ENCODE measurements around the gene GAREM2.

The GAREM2 gene

DNA sequence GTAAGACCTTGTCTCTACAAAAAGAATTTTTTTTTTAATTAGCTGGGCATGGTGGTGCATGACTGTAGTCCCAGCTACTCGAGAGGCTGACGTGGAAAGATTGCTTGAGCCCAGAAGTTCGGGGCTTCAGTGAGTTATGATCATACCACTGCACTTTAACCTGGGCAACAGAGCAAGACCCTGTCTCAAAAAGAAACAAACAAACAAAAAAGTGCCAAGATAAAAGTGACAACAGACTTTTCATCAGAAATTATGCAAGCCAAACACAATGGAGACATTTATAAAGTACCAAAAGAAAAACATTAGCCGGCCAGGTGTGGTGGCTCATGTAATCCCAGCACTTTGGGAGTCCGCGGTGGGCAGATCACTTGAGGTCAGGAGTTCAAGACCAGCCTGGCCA is 44.8 kb downstream of the GAREM2 start:
- TF ChIP-seq, protein P1, sequence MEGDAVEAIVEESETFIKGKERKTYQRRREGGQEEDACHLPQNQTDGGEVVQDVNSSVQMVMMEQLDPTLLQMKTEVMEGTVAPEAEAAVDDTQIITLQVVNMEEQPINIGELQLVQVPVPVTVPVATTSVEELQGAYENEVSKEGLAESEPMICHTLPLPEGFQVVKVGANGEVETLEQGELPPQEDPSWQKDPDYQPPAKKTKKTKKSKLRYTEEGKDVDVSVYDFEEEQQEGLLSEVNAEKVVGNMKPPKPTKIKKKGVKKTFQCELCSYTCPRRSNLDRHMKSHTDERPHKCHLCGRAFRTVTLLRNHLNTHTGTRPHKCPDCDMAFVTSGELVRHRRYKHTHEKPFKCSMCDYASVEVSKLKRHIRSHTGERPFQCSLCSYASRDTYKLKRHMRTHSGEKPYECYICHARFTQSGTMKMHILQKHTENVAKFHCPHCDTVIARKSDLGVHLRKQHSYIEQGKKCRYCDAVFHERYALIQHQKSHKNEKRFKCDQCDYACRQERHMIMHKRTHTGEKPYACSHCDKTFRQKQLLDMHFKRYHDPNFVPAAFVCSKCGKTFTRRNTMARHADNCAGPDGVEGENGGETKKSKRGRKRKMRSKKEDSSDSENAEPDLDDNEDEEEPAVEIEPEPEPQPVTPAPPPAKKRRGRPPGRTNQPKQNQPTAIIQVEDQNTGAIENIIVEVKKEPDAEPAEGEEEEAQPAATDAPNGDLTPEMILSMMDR (IDR thresholded peaks at IDR 0.05; ENCODE audit: borderline replicate concordance, control extremely low read depth, extremely low read depth, insufficient read depth, missing control alignments): no peak
- in situ Hi-C loops (cut with MboI; ENCODE audit: low sequenced_read_pairs, unreplicated experiment): no loop called here
- no peak for DNase-seq (ENCODE audit: low spot score)

DNA sequence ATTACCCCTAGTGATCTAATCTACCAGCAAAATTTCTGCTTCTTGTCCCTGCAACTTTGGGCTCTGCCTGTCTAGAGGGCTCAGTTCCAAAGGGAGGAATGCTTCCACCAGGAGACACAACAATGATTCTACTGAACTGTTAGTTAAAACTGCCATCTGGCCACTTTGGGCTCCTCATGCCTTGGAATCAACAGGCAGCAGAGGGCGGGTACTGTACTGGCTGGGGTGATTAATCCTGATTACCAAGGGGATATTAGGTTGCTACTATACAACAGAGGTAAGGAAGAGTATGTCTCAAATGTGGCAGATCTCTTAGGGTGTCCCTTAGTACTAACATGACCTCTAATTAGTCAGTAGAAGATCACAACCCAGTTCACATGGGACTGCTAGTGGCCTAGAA is 50.1 kb downstream of the GAREM2 start:
- TF ChIP-seq, protein P1 (IDR thresholded peaks at IDR 0.05; ENCODE audit: borderline replicate concordance, control extremely low read depth, extremely low read depth, insufficient read depth, missing control alignments): no peak
- DNase-seq (ENCODE audit: low spot score): no peak
- in situ Hi-C loops (cut with MboI; ENCODE audit: low sequenced_read_pairs, unreplicated experiment): no loop called here

DNA sequence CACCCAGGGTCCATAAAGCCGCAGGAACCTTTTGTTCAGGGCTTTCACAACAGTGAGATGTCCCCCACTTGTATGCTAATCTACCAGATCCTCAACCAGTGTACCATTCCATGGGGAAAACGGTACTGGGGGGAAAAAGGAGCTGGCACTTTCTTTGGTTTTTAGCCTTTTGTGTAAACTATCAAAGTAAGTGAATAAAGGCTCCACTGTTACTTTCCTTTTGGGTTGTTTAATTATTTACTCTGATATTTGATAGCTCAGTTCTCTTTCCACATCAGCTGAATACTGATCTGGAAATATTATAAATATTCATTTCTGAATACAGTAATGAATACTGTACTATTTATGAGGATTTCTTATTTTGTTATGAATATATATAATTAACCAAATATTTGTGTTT is 51.2 kb downstream of the GAREM2 start:
- DNase-seq (ENCODE audit: low spot score): no peak
- TF ChIP-seq, protein P1 (IDR thresholded peaks at IDR 0.05; ENCODE audit: borderline replicate concordance, control extremely low read depth, extremely low read depth, insufficient read depth, missing control alignments): no peak
- in situ Hi-C loops (cut with MboI; ENCODE audit: low sequenced_read_pairs, unreplicated experiment): no loop called here

DNA sequence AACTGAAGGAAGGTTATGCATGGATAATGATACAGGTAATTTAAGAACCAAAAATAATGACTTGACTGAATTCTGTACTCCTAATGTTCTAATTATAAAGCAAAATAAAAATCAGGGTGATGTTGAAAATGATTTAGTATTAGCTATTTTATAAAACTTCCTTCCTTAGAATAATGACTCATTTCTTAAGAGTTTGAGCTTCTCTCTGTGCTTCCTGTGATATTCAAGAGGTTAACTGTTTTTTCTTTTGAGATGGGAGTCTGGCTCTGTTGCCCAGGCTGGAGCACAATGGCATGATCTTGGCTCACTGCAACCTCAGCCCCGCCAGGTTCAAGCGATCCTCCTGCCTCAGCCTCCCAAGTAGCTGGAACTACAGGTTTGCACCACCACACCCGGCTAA is 56.7 kb downstream of the GAREM2 start:
- DNase-seq (ENCODE audit: low spot score): no peak
- TF ChIP-seq, protein P1 (IDR thresholded peaks at IDR 0.05; ENCODE audit: borderline replicate concordance, control extremely low read depth, extremely low read depth, insufficient read depth, missing control alignments): no peak

DNA sequence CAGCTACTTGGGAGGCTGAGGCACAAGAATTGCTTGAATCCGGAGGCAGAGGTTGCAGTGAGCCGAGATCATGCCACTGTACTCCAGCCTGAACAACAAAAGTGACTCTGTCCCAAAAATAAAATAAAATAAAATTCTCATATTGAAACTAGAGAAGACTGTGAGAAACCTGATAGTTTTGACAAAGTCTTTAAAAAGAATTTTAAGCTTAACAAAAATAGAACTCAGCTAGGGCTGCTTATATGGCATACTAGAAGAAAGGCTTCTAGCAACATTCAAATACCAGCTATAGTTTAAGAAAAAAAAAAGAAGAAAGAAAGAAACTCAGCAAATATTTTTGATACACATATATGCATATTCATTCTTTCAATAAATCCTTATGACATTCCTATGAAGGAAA is 57.9 kb downstream of the GAREM2 start:
- in situ Hi-C loops (cut with MboI; ENCODE audit: low sequenced_read_pairs, unreplicated experiment): no loop called here
- TF ChIP-seq, protein P1 (IDR thresholded peaks at IDR 0.05; ENCODE audit: borderline replicate concordance, control extremely low read depth, extremely low read depth, insufficient read depth, missing control alignments): no peak
- DNase-seq (ENCODE audit: low spot score): no peak

More for the DNA sequence above, 56.7 kb downstream of the GAREM2 start:
- in situ Hi-C loops (cut with MboI; ENCODE audit: low sequenced_read_pairs, unreplicated experiment): no loop called here

DNA sequence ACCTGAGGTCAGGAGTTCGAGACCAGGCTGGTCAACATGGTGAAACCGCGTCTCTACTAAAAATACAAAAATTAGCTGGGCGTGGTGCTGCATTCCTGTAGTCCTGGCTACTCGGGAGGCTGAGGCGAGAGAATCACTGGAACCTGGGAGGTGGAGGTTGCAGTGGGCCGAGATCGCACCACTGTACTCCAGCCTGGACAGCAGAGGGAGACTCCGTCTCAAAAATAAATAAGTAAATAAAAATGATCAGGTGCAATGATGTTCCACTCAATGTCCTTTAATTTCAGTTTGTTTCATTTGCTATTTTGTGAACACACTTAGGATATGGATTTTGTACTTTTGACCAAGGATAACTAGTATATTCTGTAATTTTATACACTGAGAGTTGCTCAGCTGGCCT is 62.2 kb downstream of the GAREM2 start:
- in situ Hi-C loops (cut with MboI; ENCODE audit: low sequenced_read_pairs, unreplicated experiment): no loop called here
- DNase-seq (ENCODE audit: low spot score): no peak
- TF ChIP-seq, protein P1 (IDR thresholded peaks at IDR 0.05; ENCODE audit: borderline replicate concordance, control extremely low read depth, extremely low read depth, insufficient read depth, missing control alignments): no peak

DNA sequence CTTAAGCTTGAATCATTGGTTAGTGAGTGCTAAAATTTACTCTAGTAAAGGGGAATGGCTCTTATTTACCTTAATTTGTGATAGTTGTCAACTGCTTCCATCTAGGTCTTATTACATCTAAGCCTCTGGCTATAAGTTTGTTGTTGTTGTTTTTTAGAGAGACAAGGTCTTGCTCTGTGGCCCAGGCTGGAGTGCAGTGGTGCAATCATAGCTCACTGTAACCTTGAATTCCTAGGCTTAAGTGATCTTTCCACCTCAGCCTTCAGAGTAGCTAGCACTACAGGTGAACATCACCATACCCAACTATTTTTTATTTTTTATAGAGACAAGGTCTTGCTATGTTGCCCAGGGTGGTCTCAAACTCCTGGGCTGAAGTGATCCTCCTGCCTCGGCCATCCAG is 65.0 kb downstream of the GAREM2 start:
- no peak for DNase-seq (ENCODE audit: low spot score)
- in situ Hi-C loops (cut with MboI; ENCODE audit: low sequenced_read_pairs, unreplicated experiment): no loop called here
- TF ChIP-seq, protein P1 (IDR thresholded peaks at IDR 0.05; ENCODE audit: borderline replicate concordance, control extremely low read depth, extremely low read depth, insufficient read depth, missing control alignments): no peak
